ENCODE data around the gene SALL3. TPM values are rescaled to one million over a fixed set of nuclear protein-coding genes. Genes with fewer than 3 reads are reported as not detected.

The SALL3 gene
- 1.1 TPM in 1 of 2 replicates, not detected in the other for total RNA-seq

DNA sequence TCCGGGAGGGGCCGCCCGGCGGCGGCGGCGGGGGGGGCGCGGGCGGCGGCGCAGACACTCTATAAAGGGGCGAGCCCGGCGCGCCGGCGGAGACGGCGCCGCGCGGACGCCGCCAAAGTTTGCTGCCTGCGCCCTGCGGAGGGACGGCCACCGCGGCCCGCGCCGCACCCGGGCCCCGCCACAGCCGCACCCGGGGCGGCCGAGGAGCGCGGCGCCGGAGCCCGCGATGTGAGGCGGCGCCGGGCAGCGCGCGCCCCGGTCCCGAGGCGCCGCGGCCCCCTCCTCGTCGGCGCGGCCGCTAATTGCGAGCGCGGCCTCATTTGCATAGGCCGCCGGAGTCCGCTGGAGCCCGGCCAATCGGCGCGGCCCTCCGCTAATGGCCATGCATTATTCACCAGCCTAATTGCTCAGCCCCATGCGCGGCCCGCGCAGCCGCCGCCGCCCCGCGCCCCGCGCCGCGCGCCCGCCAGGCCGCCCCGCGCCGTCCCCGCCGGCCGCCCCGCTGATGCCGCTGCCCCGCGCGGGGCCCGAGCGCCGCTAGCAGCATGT, at the start of gene SALL3:
Gene SALL3, plus strand, starts transcription at position 89 of the 549 bp plus-strand sequence. Its CDS starts 457 bp downstream, at position 546.

Other genes with a start within 250 kb of the SALL3 start
- gene ATP9B, start 89.6 kb downstream of the SALL3 start, total RNA-seq = 28.1 and 28.6 TPM in 2 replicates